GM10248 (cell line): Measurements from ENCODE around the gene ZNF512B.
"Not testable (repeated sequence)": the region's sequence is repeated elsewhere in the genome, so short reads cannot be mapped to it uniquely, and the experiment has no call there.

Experiments
- CTCF ChIA-PET: fragments of 300-600 bp; sonication (Branson Sonifier 250); formaldehyde crosslinking; extraction: SDS; loops from one replicate; lab custom pipeline; 2021; ENCODE audit warnings: antibody characterized with exemption; lab: Yijun Ruan, JAX
- POLR2A ChIA-PET: fragments of 350-650 bp; sonication (Branson Sonifier 250); formaldehyde crosslinking; extraction: SDS; loops from one replicate; lab custom pipeline; 2020; ENCODE audit warnings: antibody characterized with exemption; lab: Yijun Ruan, JAX
- DNase-seq: peaks from one replicate; pipeline ENCODE4 v3.0.0; 2012; ENCODE audit errors: extremely low spot score
- TF ChIP-seq, protein P1 (sequence below): IDR thresholded peaks from 2 replicates; pipeline ENCODE4 v1.5.1; 2012; ENCODE audit warnings: mild to moderate bottlenecking, low read depth; ENCODE audit errors: extremely low read depth, missing control alignments, control extremely low read depth

Gene ZNF512B

DNA sequence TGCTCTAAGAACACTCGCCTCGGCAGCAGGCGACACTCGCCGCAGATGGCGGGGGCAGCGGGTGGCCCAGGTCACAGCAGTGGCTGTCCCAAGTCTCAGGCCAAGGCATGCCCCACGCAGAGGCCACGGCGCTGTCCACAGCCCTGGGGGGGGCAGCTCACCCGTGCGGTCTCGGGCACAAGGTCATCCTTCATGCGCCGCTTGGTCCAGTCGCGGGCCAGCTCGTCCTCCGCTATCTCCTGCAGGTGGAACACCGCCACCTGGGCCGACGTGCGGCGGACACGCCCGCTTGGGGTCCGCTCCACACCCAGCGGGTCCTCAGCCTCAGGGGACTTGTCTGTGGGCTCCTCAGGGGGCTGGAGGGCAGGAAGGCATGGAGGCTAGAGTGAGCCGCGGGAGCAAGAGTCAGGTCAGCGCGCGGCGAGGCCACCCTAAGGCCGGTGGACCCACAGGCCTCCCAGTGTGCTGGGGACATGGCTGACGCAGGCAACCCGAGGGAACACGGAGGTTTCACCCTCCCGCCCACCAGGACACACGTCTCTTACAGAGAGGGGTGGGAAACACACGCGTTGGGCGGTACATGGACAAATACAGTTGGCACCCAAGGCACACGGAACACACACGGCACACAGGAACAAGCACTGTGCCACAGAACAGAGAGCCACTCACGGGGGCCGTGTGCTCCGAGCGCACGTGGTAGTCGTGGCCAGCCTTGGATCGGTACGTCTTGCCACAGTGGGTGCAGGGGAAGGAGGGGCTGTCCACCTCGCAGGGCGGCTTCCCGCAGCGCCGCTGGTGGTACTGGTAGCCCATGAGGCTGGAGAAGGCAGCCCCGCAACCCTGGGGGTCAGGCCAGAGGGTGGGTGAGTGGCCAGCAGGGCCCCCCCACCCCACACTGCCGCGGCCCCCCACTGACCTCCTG, 7.0 kb downstream of the ZNF512B start:
- TF ChIP-seq, protein P1, sequence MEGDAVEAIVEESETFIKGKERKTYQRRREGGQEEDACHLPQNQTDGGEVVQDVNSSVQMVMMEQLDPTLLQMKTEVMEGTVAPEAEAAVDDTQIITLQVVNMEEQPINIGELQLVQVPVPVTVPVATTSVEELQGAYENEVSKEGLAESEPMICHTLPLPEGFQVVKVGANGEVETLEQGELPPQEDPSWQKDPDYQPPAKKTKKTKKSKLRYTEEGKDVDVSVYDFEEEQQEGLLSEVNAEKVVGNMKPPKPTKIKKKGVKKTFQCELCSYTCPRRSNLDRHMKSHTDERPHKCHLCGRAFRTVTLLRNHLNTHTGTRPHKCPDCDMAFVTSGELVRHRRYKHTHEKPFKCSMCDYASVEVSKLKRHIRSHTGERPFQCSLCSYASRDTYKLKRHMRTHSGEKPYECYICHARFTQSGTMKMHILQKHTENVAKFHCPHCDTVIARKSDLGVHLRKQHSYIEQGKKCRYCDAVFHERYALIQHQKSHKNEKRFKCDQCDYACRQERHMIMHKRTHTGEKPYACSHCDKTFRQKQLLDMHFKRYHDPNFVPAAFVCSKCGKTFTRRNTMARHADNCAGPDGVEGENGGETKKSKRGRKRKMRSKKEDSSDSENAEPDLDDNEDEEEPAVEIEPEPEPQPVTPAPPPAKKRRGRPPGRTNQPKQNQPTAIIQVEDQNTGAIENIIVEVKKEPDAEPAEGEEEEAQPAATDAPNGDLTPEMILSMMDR: no peak
- ChIA-PET POLR2A (no interaction called here), CTCF (interaction anchor here (0.9 to 1.9 kb wide), 2 partner anchors 11 to 13 kb away, joined by 3 to 8 read pairs; no protein-coding TSS in a partner anchor)
- no peak for DNase-seq

DNA sequence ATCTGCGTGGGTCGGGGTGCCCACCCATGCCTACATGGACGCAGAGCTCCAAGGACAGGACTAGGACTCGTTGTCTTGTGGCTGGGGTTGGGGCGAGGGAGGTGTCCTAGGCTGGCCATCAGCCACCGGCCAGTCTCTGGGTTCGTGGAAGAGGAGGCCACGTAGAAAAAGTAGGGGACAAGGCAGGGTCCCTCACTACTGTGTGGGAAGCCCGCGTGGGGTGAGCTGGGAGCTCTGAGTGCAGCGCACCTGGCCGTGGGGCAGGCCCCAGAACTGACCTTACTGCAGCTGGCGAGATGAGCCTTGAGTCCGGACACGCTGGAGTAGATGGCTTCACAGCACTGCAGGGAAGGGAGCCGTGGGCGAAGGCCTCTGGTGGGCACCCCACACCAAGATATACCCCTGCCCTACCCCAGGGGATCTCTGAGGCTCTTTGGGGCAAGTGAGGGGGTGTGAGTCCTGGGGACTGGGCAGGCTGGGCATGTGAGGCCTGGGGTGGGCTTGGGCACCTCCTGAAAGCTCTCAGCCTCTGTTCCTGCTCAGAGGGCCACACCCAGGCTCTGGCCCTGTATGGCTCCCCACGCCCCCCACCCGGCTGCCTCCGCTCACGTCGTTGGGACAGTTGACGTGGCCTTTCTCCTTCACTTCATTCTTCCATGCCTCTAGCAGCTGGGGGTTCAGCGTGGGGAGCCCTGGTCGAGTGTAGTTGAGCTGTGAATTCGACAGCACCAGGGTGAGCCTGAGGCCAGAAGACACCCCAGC, 7.9 kb downstream of the ZNF512B start:
- ChIA-PET CTCF (interaction anchor here (0.9 to 1.4 kb wide), 3 partner anchors 14 to 425 kb away, joined by 3 to 4 read pairs (median 3); partner anchors contain the start of gene PTK6), POLR2A (interaction anchor here (0.6 kb wide), 1 partner anchor 668 kb away, joined by 3 read pairs; no protein-coding TSS in a partner anchor)
- TF ChIP-seq, protein P1: no peak
- no peak for DNase-seq

DNA sequence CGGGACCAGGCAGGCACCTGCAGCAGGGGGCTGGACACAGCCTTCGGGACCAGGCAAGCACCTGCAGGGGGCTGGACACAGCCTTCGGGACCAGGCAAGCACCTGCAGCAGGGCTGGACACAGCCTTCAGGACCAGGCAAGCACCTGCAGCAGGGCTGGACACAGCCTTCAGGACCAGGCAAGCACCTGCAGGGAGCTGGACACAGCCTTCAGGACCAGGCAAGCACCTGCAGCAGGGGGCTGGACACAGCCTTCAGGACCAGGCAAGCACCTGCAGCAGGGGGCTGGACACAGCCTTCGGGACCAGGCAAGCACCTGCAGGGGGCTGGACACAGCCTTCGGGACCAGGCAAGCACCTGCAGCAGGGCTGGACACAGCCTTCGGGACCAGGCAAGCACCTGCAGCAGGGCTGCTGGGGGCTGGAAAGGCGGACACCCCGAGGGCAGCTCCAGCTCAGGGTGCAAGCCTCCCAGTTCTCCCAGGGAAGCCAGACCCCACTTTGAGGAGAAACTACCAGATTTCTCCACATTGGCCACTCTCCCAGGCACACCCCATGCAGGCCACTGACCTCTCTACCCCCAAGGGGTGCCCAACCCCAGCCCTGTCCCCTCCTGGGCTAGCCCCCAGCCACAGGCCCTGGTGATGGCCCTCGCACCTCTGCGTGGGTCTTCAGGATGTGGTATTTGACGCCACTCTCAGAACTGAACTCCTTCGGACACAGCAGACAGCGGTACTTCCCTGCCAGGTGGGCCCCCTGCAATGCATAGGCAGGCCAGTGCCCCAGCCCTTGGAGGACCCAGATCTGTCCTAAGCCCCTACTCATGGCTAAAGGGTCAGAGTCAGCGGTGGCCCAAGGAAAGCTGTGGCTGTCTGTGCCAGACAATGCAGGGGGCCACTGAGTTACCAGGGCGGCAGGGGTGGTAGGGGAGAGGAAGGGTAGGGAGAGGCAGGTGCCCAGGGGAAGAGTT, 8.8 kb downstream of the ZNF512B start:
- ChIA-PET POLR2A (interaction anchor here (0.6 kb wide), 1 partner anchor 667 kb away, joined by 3 read pairs; no protein-coding TSS in a partner anchor), CTCF (interaction anchor here (0.9 to 1.4 kb wide), 2 partner anchors 78 to 424 kb away, joined by 3 to 4 read pairs; partner anchors contain the start of gene PTK6)
- not testable (repeated sequence) for DNase-seq

DNA sequence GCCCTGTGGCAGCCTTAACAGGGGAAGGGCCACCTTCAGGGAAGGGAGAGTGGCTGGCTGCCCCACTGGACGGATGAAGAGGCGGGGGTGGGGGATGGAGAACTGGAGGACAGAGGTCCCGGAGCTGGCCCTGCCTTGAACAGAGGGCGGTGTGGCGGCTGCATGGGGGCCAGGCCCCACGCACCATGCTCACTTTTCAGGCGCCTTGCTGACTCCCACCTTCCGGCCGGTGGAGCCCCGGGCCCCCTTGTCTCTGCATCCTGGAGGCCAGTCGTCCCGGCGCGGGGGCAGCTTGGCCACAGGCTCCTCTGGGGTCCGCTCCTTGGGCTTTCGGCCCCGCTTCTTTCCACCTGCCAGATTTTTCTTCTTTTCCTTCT, 10.0 kb downstream of the ZNF512B start:
- TF ChIP-seq, protein P1: no peak
- no peak for DNase-seq
- ChIA-PET POLR2A (no interaction called here), CTCF (interaction anchor here (1.3 kb wide), 1 partner anchor 422 kb away, joined by 4 read pairs; no protein-coding TSS in a partner anchor)

DNA sequence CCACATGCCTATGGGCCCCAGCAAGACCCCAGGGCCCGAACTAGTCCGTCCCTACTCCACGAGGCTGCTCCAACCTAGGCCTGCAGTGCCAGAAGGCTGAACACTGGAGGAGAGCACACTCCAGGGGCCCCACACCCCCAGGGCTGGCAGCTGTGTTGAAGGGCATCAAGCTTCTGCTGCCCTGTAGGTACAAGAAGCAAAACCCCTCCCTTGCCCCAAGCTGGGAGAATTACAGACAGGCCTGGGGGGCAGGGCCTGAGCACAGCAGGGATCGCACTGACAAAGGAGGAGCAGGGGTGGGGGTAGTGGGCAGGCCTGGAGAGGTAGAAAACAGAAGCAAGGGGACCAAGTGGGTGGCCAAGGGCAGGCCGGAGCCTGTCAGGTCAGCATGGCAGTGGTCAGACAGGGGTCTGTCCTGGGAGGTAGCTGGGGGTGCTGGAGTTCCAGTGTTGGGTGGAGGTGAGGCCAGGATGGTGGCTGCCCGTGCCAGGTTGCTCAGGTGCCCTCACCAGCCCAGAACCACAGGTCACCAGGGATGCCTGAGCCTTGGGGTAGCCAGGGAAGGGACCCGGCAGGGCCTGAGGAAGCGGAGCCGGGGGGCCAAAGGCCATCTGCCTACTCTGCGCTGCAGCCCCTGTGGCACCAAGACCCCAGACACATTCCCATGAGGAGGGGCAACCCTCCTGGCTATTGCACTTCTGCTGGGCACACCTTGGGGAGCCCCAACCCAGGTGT, 10.6 kb downstream of the ZNF512B start:
- ChIA-PET POLR2A (no interaction called here), CTCF (interaction anchor here (1.2 to 1.3 kb wide), 2 partner anchors 21 to 422 kb away, joined by 4 to 5 read pairs; partner anchors contain the start of gene SAMD10)

More for the DNA sequence above, 10.6 kb downstream of the ZNF512B start:
- no peak for DNase-seq
- TF ChIP-seq, protein P1: no peak
